ENCODE measurements around the gene GPATCH8.

- no peak for TF ChIP-seq POLR2A (IDR thresholded peaks at IDR 0.05)
- no peak for TF ChIP-seq CTCF (IDR thresholded peaks at IDR 0.05)
Measured at GRCh38 chr17:44348988-44349364, 154.2 kb downstream of the GPATCH8 start.

Measured in Peyer's patch (tissue), 4 donors.